Fibroblast of skin of right quadriceps (primary cell): ENCODE results near the gene MYEOV.
A peak's percentile ranks its signal among the peaks of the same experiment; 100 is the strongest.

Experiments
- DNase-seq: peaks from one replicate; pipeline ENCODE4 v3.0.0-alpha.2; 2013

The MYEOV gene

DNA sequence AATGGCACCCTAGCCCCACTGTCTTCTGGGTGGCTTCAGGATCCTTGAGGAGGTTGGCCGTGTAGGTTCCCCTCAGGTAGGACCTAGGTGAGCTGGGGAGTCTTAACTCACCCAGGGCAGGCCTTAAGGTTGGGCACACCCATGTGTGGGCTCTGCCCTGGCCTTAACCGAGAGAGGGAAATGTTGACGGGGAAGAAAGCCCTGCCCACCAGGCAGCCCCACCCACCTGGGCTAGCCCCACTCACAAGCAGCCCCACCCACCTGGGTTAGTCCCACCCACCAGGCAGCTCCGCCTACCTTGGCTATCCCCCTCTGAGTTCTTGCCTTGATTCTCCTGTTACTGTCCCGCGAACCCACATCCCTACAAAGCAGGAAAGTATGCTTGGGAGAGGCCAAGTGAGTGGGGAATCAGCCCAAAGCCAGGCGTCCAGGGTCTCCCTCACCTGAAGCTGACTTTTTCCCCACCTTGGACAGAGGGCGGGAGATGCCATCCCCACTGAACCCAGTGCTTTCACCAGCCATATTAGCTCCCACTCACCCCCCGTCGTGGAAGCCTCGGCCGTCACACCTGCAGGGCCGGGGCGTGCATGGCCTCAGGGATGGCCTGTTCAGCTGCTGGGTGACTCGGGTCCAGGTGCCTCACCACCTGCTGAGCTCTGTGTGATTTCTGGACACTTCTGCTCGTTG lies at the start of gene MYEOV:
TSS of gene MYEOV (plus strand) at position 337 of the 687 bp plus-strand sequence. CDS start 1,200 bp downstream, outside the sequence.
- DNase-seq: peak; percentile 35

- no peak for DNase-seq
Measured at GRCh38 chr11:69244266-69244665, 49.7 kb upstream of the MYEOV start.

- DNase-seq: no peak
Measured at GRCh38 chr11:69245041-69245440, 48.9 kb upstream of the MYEOV start.

GRCh38 chr11:69245491-69246345 lies 48.2 kb upstream of the MYEOV start:
- no peak for DNase-seq

- DNase-seq: peak; percentile 54
Measured at GRCh38 chr11:69249311-69250185, 44.4 kb upstream of the MYEOV start.

DNA sequence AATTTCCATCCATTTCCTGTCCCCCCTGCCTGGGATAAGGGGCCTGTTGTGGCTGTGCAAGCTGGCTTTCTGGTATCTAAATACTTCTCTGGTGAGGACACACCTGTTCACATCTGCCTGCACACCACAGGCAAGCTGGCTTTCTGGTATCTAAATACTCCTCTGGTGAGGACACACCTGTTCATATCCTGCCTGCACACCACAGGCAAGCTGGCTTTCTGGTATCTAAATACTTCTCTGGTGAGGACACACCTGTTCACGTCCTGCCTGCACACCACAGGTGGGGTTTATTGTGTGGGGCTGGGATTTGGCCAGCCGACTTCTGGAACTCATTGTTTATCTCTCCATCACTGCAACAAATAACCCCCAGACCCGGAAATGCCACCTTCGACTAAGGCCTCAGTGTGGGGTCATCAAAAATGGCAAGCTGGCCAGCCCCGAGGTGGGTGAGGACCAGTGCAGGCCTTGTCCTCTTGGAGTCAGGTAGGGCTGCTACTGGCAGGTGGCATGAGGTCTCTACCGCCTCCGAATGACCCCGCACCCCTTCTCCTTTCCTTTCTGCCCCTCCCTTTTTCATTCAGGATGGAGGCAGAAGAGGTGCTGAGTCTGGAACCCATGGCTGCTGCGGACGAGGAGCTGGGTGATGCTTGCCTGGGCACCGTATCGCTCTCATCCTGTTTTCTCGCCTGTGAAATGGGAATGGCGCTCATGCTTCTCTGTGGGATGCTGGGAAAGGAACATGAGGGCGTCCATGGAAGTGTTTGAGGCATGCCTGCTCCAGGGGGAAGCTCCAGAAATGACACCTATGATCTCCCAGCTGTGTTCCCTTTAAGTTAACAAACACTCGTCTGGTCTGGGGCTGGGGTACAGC lies 43.5 kb upstream of the MYEOV start:
- DNase-seq: no peak

DNA sequence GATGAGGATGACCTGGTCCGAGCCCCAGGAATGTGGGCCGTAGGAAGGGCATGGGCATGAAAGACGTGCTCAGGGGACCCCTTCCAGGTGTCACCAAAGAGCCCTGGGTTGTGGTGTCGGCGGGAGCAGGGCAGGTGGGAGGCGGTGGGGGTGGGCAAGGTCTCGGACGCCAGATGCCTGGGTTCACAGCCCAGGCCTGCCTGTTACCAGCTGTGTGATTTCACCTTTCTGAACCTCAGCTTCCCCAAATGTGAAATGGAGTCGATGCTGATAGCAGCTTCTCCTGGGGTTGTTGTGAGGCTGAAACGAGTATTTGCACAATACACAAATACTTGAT lies 42.9 kb upstream of the MYEOV start:
- no peak for DNase-seq

DNA sequence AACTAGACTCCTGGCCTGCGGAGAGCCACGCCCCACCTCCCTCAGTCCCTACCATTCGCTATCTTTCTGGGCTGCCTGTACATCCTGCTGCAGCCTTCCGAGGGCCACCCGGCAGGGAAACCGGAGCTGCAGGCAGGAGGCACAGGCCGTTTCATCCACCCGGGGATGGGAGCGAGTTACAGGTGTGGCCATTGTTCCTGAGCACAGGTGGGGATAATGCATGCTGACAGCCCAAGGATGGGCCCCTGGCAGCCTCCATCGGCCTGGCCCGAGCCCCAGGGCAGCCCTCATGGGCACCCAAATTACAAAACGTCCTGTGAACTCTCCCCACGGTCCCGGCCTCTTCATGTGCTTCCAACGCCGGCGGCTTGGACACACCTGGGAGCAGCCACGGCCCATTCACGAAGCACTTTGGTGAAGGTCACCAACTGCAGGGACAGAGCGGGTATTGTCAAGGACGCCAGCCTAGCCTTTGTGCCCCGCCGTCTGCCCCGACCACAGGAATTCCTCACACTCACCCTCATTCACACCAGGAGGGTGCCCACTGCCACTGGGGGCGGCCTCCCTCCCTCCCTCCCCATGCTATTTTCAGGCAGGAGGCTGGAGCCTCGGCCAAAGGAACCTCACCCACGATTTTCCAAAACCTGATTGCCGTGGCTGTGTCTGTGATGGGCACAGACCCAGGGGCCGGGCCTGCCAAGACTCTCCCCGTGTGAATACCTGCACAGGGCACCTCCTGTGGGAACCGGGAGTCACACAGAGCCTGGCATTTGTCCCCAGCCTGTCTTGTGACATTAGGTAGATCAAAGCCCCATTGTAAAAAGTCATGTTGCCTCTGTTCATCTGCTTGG lies 42.1 kb upstream of the MYEOV start:
- no peak for DNase-seq

- DNase-seq: no peak
Measured at GRCh38 chr11:69252490-69252837, 41.5 kb upstream of the MYEOV start.

DNA sequence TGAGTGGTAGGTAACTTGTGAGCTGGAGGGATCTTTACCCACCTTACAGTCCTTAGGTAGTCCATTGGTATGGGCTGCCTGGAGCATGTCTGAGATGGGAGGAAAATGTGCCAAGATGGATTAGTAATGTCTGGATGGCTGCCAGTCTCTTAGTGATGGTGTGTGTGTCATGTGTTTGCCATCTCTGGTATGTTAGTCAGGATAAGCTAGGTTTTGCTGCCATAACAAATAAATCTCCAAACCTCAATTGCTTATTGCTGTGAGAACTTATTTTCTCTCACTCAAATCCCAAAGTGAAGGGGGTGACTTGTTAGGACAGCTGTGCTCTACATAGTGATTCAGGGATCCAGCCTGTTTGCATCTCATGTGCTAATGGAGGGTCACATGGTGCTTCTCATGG lies 40.9 kb upstream of the MYEOV start:
- DNase-seq: peak; percentile 64

DNA sequence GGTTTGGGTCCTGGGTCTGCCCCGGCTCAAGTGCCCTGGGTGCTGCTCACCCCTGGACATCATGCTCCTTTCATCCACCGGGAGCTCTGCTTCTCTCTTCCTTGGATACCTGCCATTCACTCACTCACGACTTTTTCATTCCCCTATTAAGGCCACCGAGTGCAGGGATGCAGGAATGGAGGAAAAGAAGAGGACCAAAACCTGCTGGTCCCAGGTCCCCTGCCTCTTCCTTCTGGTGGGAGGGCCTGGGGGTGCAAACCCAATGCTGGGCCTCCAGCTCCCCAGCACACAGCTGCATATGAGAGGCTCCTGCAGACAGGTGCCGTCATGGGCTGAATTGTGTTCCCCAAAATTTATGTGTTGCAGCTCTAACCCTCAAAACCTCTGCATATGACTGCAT lies 36.8 kb upstream of the MYEOV start:
- DNase-seq: no peak

- DNase-seq: no peak
Measured at GRCh38 chr11:69257838-69258658, 35.9 kb upstream of the MYEOV start.

- DNase-seq: no peak
Measured at GRCh38 chr11:69259096-69259495, 34.9 kb upstream of the MYEOV start.

DNA sequence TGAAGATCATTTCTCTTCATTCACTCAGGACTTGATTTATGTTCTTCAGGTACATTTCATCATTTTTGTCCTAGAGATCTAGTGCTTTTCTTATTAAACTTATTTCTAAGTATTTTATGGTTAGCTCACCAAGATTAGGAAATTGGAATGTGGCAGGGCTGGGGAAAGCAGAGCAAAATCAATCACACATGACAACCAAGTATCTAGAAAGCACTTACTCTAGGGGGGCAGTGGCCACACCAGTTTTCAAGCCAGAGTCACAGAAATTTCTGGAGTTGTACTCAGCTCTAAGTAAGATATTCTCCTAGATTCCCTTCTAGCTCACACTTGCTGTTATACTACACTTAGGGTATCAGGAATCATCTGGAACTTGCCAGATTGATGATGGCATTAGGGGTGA lies 33.3 kb upstream of the MYEOV start:
- peak; percentile 32 for DNase-seq

- no peak for DNase-seq
Measured at GRCh38 chr11:69261116-69261515, 32.8 kb upstream of the MYEOV start.

GRCh38 chr11:69262918-69263735 lies 30.8 kb upstream of the MYEOV start:
- no peak for DNase-seq

DNA sequence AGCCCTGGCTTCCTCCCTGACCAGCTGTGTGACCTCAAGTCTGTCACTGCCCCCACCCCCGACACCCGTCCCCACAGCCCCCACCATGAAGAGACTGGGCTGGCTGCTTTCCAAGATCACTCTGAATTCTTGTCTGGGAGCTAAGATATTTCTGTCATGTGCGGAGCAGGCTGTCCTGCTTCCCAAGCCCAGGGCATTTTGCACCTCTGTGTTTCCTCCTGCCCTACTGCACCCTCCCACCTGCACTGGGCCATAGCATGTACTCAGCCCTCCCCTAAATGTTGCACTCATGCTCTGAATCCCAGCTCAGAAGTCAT lies 30.3 kb upstream of the MYEOV start:
- DNase-seq: no peak

GRCh38 chr11:69264486-69264885 lies 29.5 kb upstream of the MYEOV start:
- DNase-seq: no peak

- no peak for DNase-seq
Measured at GRCh38 chr11:69265210-69265609, 28.7 kb upstream of the MYEOV start.
